Spleen (tissue), 7 donors: ENCODE results near the gene CREBRF.

Experiments
- POLR2AphosphoS5 ChIP-seq, 3 donors: sonication (generic); formaldehyde crosslinking; IDR thresholded peaks; one replicate each; pipeline ENCODE4 v1.5.1; 2017; ENCODE audit warnings: antibody characterized with exemption in 3 of 3
- TF ChIP-seq, protein P1 (sequence below), 11 experiments: fragments of 200-600 bp in 7 of 11; fragments of 450-650 bp in 4 of 11; sonication (generic) in 4 of 11; IDR thresholded peaks in 8 of 11; conservative IDR thresholded peaks in 3 of 11; 1 replicate in 7 of 11; 2 replicates in 4 of 11; pipeline versions ENCODE4 v1.4.0 to v1.8.0; 2016 to 2021; ENCODE audit warnings: antibody characterized with exemption in 11 of 11, inconsistent platforms in 4 of 11, mild to moderate bottlenecking in 1 of 11
- donor health status: DM: no; HTN: no; CAD: no; lungs with moderate emphysema.
- donor health status: DM: no; HTN: no; CAD: no.
- donor health status: DM: no; HTN: no; CAD: no.

GRCh38 chr5:173119719-173120118 is 63.6 kb downstream of the CREBRF start:
- TF ChIP-seq, protein P1, sequence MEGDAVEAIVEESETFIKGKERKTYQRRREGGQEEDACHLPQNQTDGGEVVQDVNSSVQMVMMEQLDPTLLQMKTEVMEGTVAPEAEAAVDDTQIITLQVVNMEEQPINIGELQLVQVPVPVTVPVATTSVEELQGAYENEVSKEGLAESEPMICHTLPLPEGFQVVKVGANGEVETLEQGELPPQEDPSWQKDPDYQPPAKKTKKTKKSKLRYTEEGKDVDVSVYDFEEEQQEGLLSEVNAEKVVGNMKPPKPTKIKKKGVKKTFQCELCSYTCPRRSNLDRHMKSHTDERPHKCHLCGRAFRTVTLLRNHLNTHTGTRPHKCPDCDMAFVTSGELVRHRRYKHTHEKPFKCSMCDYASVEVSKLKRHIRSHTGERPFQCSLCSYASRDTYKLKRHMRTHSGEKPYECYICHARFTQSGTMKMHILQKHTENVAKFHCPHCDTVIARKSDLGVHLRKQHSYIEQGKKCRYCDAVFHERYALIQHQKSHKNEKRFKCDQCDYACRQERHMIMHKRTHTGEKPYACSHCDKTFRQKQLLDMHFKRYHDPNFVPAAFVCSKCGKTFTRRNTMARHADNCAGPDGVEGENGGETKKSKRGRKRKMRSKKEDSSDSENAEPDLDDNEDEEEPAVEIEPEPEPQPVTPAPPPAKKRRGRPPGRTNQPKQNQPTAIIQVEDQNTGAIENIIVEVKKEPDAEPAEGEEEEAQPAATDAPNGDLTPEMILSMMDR (IDR thresholded peaks at IDR 0.05 in 8 of 11, conservative IDR thresholded peaks at IDR 0.05 in 3 of 11) = no peak
- TF ChIP-seq POLR2AphosphoS5 (IDR thresholded peaks at IDR 0.05) = no peak
